B cell (primary cell): ENCODE measurements around the gene NBPF3. TPM values are rescaled to one million over a fixed set of nuclear protein-coding genes. Genes with fewer than 3 reads are reported as not detected.
"Not testable (repeated sequence)": the region's sequence is repeated elsewhere in the genome, so short reads cannot be mapped to it uniquely, and the experiment has no call there.

Source experiments
- ATAC-seq: fragments of 200-7000 bp; cut with Tn5 transposase; one replicate; pipeline ENCODE4 v1.10.0; 2021; ENCODE audit warnings: low read depth, mild to moderate bottlenecking, moderate number of reproducible peaks, moderate library complexity
- CTCF ChIA-PET: fragments of 350-600 bp; sonication (Branson Sonifier 250); formaldehyde crosslinking; loops from one replicate; lab custom pipeline; 2021; ENCODE audit warnings: antibody characterized with exemption, inconsistent platforms; lab: Charles Lee
- POLR2A ChIA-PET: fragments of 350-600 bp; sonication (Branson Sonifier 250); formaldehyde crosslinking; loops from one replicate; lab custom pipeline; 2021; ENCODE audit warnings: antibody characterized with exemption; lab: Charles Lee
- DNase-seq: peaks from one replicate; pipeline ENCODE4 v3.0.0; 2013
- H2AFZ ChIP-seq: 2 replicates; pipeline ENCODE4 v1.6.1; 2012; ENCODE audit warnings: mild to moderate bottlenecking, low read depth, low read length; ENCODE audit not compliant: insufficient read depth, poor library complexity, severe bottlenecking
- H3K27ac ChIP-seq, 2 donors: 1 replicate in 1 of 2; 2 replicates in 1 of 2; pipeline ENCODE4 v1.5.1; 2012 to 2013; ENCODE audit warnings: low read length in 2 of 2, mild to moderate bottlenecking in 2 of 2, moderate library complexity in 1 of 2
- H3K27me3 ChIP-seq, 4 experiments: fragments of 200-600 bp in 1 of 4; sonication (generic) in 1 of 4; replicated peaks in 1 of 4; 1 replicate in 2 of 4; 2 replicates in 2 of 4; pipeline versions ENCODE4 v1.6.1 to v1.7.0; 2013 to 2016; ENCODE audit warnings: low read length in 3 of 4, mild to moderate bottlenecking in 2 of 4, mixed read lengths in 1 of 4, moderate library complexity in 1 of 4; ENCODE audit not compliant: insufficient read depth in 4 of 4, control insufficient read depth in 3 of 4; ENCODE audit errors: control extremely low read depth in 1 of 4
- H3K36me3 ChIP-seq, 2 experiments: replicated peaks in 1 of 2; 1 replicate in 1 of 2; 2 replicates in 1 of 2; pipeline versions ENCODE4 v1.6.1 to v1.7.1; 2013; ENCODE audit warnings: low read length in 1 of 2; ENCODE audit not compliant: insufficient read depth in 2 of 2, control insufficient read depth in 1 of 2; ENCODE audit errors: control extremely low read depth in 1 of 2, extremely low read depth in 1 of 2
- H3K4me1 ChIP-seq, 2 donors: fragments of 200-600 bp in 1 of 2; sonication (generic) in 1 of 2; 1 replicate in 1 of 2; 2 replicates in 1 of 2; pipeline versions ENCODE4 v1.5.1 to v1.6.1; 2013 to 2017; ENCODE audit warnings: low read length in 2 of 2; ENCODE audit not compliant: control insufficient read depth in 2 of 2, insufficient read depth in 2 of 2
- H3K4me2 ChIP-seq: replicated peaks from 2 replicates; pipeline ENCODE3; 2012; ENCODE audit warnings: mild to moderate bottlenecking, low read depth, low read length; ENCODE audit not compliant: poor library complexity, severe bottlenecking
- H3K4me3 ChIP-seq, 5 experiments: fragments of 200-600 bp in 1 of 5; sonication (generic) in 1 of 5; 1 replicate in 3 of 5; 2 replicates in 2 of 5; pipeline versions ENCODE4 v1.5.1 to v1.7.0; 2011 to 2016; ENCODE audit warnings: low read length in 4 of 5, mild to moderate bottlenecking in 4 of 5, low read depth in 2 of 5, control low read depth in 1 of 5, moderate library complexity in 1 of 5; ENCODE audit not compliant: insufficient read depth in 1 of 5; ENCODE audit errors: control extremely low read depth in 1 of 5, extremely low read depth in 1 of 5
- H3K79me2 ChIP-seq: fragments of 200-600 bp; sonication (generic); one replicate; pipeline ENCODE4 v1.6.0; 2016; ENCODE audit warnings: low read length; ENCODE audit not compliant: control insufficient read depth, insufficient read depth
- H3K9ac ChIP-seq: fragments of 200-600 bp; sonication (generic); 2 replicates; pipeline ENCODE4 v1.6.1; 2017; ENCODE audit warnings: mild to moderate bottlenecking, low read length, moderate library complexity
- H3K9me3 ChIP-seq, 3 donors: one replicate each; pipeline versions ENCODE4 v1.6.1 to v1.7.1; 2013; ENCODE audit warnings: low read length in 2 of 3; ENCODE audit not compliant: control insufficient read depth in 2 of 3, insufficient read depth in 1 of 3; ENCODE audit errors: control extremely low read depth in 1 of 3
- H4K20me1 ChIP-seq: 2 replicates; pipeline ENCODE4 v1.6.0; 2012; ENCODE audit warnings: mild to moderate bottlenecking, low read length; ENCODE audit not compliant: insufficient read depth, control insufficient read depth, poor library complexity, severe bottlenecking
- H3K27ac Mint-ChIP-seq: one replicate; pipeline ENCODE4 v1.8.0; 2021; ENCODE audit warnings: mixed read lengths
- H3K27me3 Mint-ChIP-seq: one replicate; pipeline ENCODE4 v1.8.0; 2021; ENCODE audit warnings: mixed read lengths
- H3K4me1 Mint-ChIP-seq: one replicate; pipeline ENCODE4 v1.8.0; 2021; ENCODE audit warnings: mixed read lengths
- H3K4me3 Mint-ChIP-seq: one replicate; pipeline ENCODE4 v1.8.0; 2021; ENCODE audit warnings: mixed read lengths
- H3K9me3 Mint-ChIP-seq: one replicate; pipeline ENCODE4 v1.8.0; 2022; ENCODE audit warnings: mixed read lengths; ENCODE audit not compliant: insufficient read depth
- CTCF ChIP-seq: fragments of 200-600 bp; IDR thresholded peaks from one replicate; pipeline ENCODE4 v1.8.0; 2022; ENCODE audit warnings: antibody characterized with exemption, mild to moderate bottlenecking
- EZH2 ChIP-seq: IDR thresholded peaks from 2 replicates; pipeline ENCODE4 v1.6.1; 2012; ENCODE audit warnings: borderline replicate concordance, low read depth, mild to moderate bottlenecking, moderate library complexity, low read length; ENCODE audit not compliant: insufficient read depth, poor library complexity, severe bottlenecking
- WGBS: methylation state at CpG from one replicate; pipeline ENCODE4 v1.1.5; 2013; ENCODE audit warnings: missing lambda C conversion rate; ENCODE audit not compliant: insufficient coverage; 5-methylcytosine and 5-hydroxymethylcytosine counted together
- intact Hi-C: fragments of 100-400 bp; cut with micrococcal nuclease; formaldehyde crosslinking; loops from one replicate; pipeline ENCODE4 v1.10.0; 2022
- polyA plus RNA-seq: library from polyadenylated mRNA; depleted of rRNA; stranded (reverse); fragments of >200 nt; gene quantifications from 2 replicates; pipeline ENCODE4 v1.2.3, GENCODE V29; 2012
- total RNA-seq, 2 donors: library from RNA; stranded (reverse); fragments of 120-200 nt in 1 of 2; gene quantifications; 1 replicate in 1 of 2; 2 replicates in 1 of 2; pipeline versions ENCODE4 v1.2.3 to v1.2.4, GENCODE V29; 2013 to 2022

Gene NBPF3
- total and polyA plus RNA-seq, 2 donors (not counting 1 experiment from before 2014, with no cell fraction given) = 2.0 to 4.2 TPM

DNA sequence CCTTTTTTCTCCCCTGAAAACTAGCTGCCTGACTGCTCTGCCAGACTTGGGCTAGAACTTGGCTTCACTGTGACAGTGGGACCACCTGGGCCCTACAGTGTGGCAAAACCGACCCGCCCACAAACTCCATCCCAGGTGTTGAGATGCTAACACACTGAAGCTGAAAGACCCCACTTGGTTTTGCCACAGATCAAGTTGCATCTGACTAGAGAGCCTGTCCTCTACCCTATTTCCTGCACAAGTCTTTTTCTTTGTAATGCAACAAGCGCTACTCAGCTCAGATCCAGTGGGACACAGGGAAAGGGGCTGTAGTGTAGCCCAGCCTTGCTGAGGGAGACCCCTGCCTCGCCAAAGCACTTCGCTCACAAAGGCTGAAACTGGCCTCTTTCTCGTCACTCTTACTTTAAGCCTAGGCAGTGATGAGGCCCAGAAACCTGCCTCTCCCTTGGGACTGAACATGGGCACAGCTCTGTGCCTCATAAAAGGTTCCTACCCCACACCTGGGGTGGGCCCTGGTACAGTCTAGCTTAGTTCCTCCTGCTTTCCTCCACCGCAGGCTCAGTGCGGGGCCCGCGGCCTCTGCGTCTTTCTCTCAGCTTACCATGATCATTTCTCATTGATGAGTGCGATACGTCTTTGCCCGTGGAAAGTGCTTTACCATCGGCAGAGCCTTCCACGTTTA, 79.0 kb downstream of the NBPF3 start:
- H3K4me2 ChIP-seq = peak overlapping the region; percentile 42
- H3K9me3 ChIP-seq = peaks cover 0 to 11% (median 0%) of the 10 kb centered on the region in 3 donors
- H3K27me3 ChIP-seq = no peaks in the 10 kb centered on the region
- no peaks in the 10 kb centered on the region for H4K20me1 ChIP-seq
- ATAC-seq = peak; percentile 72
- no peaks in the 10 kb centered on the region for H3K79me2 ChIP-seq
- H2AFZ ChIP-seq = peak overlapping the region; percentile 45
- no peaks in the 10 kb centered on the region for H3K36me3 ChIP-seq
- ChIA-PET POLR2A (interaction anchor here (1.6 kb wide), 1 partner anchor 225 kb away, joined by 4 read pairs; no protein-coding TSS in a partner anchor), CTCF (interaction anchor here (1.1 to 4.5 kb wide), 4 partner anchors 10 to 505 kb away, joined by 4 to 37 read pairs (median 14); partner anchors contain the start of gene ALPL)
- Mint-ChIP-seq H3K4me3 (peak overlapping the region; percentile 82), H3K9me3 (no peaks in the 10 kb centered on the region), H3K27me3 (no peaks in the 10 kb centered on the region), H3K27ac (peak overlapping the region; percentile 97), H3K4me1 (peaks cover 78% of the 10 kb centered on the region)
- 39% methylated on average over 16 of the region's 16 CpGs for WGBS
- peaks cover 69 to 94% of the 10 kb centered on the region in 2 donors for H3K4me1 ChIP-seq
- intact Hi-C loops = loop anchor here (1.0 to 10.0 kb wide), 3 partner anchors 10 to 506 kb away; partner anchors contain the start of gene ALPL
- DNase-seq = peak; percentile 78
- peak overlapping the region in 1 of 5 experiments; percentile 34 for H3K4me3 ChIP-seq
- TF ChIP-seq EZH2 = no peak
- TF ChIP-seq CTCF = no peak
- H3K27ac ChIP-seq = peak overlapping the region; percentile 34 to 85
- peak overlapping the region; percentile 28 for H3K9ac ChIP-seq

DNA sequence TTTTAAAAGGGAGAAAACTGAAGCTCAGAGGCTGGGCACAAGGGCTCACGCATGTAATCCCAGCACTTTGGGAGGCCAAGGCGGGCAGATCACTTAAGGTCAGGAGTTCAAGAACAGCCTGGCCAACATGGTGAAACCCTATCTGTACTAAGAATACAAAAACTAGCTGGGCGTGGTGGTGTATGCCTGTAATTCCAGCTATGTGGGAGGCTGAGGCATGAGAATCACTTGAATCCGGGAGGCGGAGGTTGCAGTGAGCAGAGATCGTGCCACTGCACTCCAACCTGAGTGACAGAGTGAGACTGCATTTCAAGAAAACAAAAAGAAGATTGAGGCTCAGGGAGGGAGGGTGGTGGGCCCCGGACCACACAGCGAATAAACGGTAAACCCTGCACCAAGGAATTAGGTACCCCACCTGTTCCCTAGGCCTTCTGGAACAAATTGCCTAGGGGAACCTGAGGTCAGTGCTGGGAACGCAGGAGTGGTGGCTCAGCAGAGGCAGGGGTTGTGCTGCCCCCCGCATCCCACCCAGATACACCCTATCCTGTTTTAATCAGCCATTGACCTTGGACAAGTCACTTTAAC, 79.6 kb downstream of the NBPF3 start:
- not testable (repeated sequence) for H3K27me3 Mint-ChIP-seq

More for the DNA sequence above, 79.6 kb downstream of the NBPF3 start:
- ATAC-seq, H3K27me3 ChIP-seq, DNase-seq, H4K20me1 ChIP-seq, H3K79me2 ChIP-seq, POLR2A ChIA-PET, H3K36me3 ChIP-seq, H3K9me3 ChIP-seq, H3K9me3 Mint-ChIP-seq: not testable (repeated sequence)
- intact Hi-C loops = loop anchor here (2.0 to 10.0 kb wide), 2 partner anchors 225 to 505 kb away; no protein-coding TSS in a partner anchor
- Histone ChIP-seq H3K4me2 (peak overlapping the region; percentile 42), H3K9ac (peak overlapping the region; percentile 10), H3K4me3 (peak overlapping the region in 1 of 5 experiments; percentile 34), H3K4me1 (peaks cover 68 to 94% of the 10 kb centered on the region in 2 donors), H3K27ac (peak overlapping the region; percentile 30 to 85), H2AFZ (peak overlapping the region; percentile 45)
- Mint-ChIP-seq H3K27ac (peak overlapping the region; percentile 97), H3K4me1 (peaks cover 74% of the 10 kb centered on the region), H3K4me3 (peak overlapping the region; percentile 82)
- CTCF ChIA-PET = interaction anchor here (1.1 to 4.5 kb wide), 4 partner anchors 10 to 505 kb away, joined by 4 to 37 read pairs (median 14); partner anchors contain the start of gene ALPL
- 99% methylated on average over 9 of the region's 11 CpGs for WGBS
